HEK293 (cell line): ENCODE measurements around the gene NECAP2.

Source experiments
- CTCF ChIA-PET: fragments of 350-600 bp; formaldehyde crosslinking; extraction: SDS; loops from one replicate; lab custom pipeline; 2021; ENCODE audit warnings: antibody characterized with exemption; lab: Yijun Ruan, JAX
- POLR2A ChIA-PET: fragments of 300-600 bp; formaldehyde crosslinking; extraction: SDS; loops from one replicate; lab custom pipeline; 2020; ENCODE audit warnings: antibody characterized with exemption, inconsistent platforms; lab: Yijun Ruan, JAX
- H3K27ac ChIP-seq: fragments of 200-500 bp; sonication (Bioruptor generic); 2 replicates; pipeline ENCODE4 v1.5.1; 2014; ENCODE audit warnings: low read depth, low read length, control low read depth, inconsistent platforms; ENCODE audit errors: extremely low read depth
- H3K36me3 ChIP-seq, 2 experiments: fragments of 200-500 bp in 1 of 2; sonication (Bioruptor generic) in 1 of 2; 1 replicate in 1 of 2; 2 replicates in 1 of 2; pipeline ENCODE4 v1.5.1; 2014 to 2017; ENCODE audit warnings: inconsistent platforms in 2 of 2, low read length in 2 of 2; ENCODE audit not compliant: control insufficient read depth in 2 of 2, insufficient read depth in 1 of 2
- H3K4me1 ChIP-seq: fragments of 200-500 bp; sonication (Bioruptor generic); 2 replicates; pipeline ENCODE4 v1.5.1; 2014; ENCODE audit warnings: mild to moderate bottlenecking, low read length, inconsistent platforms; ENCODE audit not compliant: control insufficient read depth, insufficient read depth
- H3K4me3 ChIP-seq: 2 replicates; pipeline ENCODE4 v1.5.1; 2011; ENCODE audit warnings: low read depth, mild to moderate bottlenecking, control low read depth, low read length, moderate library complexity
- H3K9me3 ChIP-seq: fragments of 200-500 bp; sonication (Bioruptor generic); 2 replicates; pipeline ENCODE4 v1.5.1; 2014; ENCODE audit warnings: low read depth, low read length, inconsistent platforms; ENCODE audit not compliant: control insufficient read depth, insufficient read depth
- GLIS1 ChIP-seq: fragments of 450-650 bp; formaldehyde crosslinking; IDR thresholded peaks from 2 replicates; pipeline ENCODE4 v1.5.1; 2016; ENCODE audit warnings: missing biosample characterization, missing genetic modification characterization
- SP3 ChIP-seq: fragments of 450-650 bp; formaldehyde crosslinking; IDR thresholded peaks from 2 replicates; pipeline ENCODE4 v1.5.1; 2016; ENCODE audit warnings: missing biosample characterization, missing genetic modification characterization
- SP7 ChIP-seq: fragments of 450-650 bp; formaldehyde crosslinking; IDR thresholded peaks from 2 replicates; pipeline ENCODE4 v1.5.1; 2016; ENCODE audit warnings: missing biosample characterization, missing genetic modification characterization
- ZEB2 ChIP-seq: fragments of 450-650 bp; formaldehyde crosslinking; IDR thresholded peaks from 2 replicates; pipeline ENCODE4 v1.5.1; 2016; ENCODE audit warnings: missing biosample characterization, missing genetic modification characterization
- ZFP41 ChIP-seq: fragments of 450-650 bp; formaldehyde crosslinking; IDR thresholded peaks from 2 replicates; pipeline ENCODE4 v1.5.1; 2016; ENCODE audit warnings: missing biosample characterization, missing genetic modification characterization, borderline replicate concordance
- ZNF10 ChIP-seq: fragments of 450-650 bp; formaldehyde crosslinking; IDR thresholded peaks from 2 replicates; pipeline ENCODE4 v1.5.1; 2017; ENCODE audit warnings: missing biosample characterization, missing genetic modification characterization
- ZNF175 ChIP-seq: fragments of 450-650 bp; formaldehyde crosslinking; IDR thresholded peaks from 2 replicates; pipeline ENCODE4 v1.5.1; 2016; ENCODE audit warnings: missing biosample characterization, missing genetic modification characterization
- ZNF24 ChIP-seq: fragments of 450-650 bp; formaldehyde crosslinking; IDR thresholded peaks from 2 replicates; pipeline ENCODE4 v1.5.1; 2016; ENCODE audit warnings: missing biosample characterization, missing genetic modification characterization
- ZNF624 ChIP-seq: fragments of 450-650 bp; formaldehyde crosslinking; IDR thresholded peaks from 2 replicates; pipeline ENCODE4 v1.5.1; 2017; ENCODE audit warnings: missing biosample characterization, missing genetic modification characterization
- TF ChIP-seq, protein P1 (sequence below): fragments of 450-650 bp; formaldehyde crosslinking; IDR thresholded peaks from 2 replicates; pipeline ENCODE4 v1.5.1; 2016; ENCODE audit warnings: missing biosample characterization, missing genetic modification characterization, borderline replicate concordance
- TF ChIP-seq, protein P2 (sequence below): fragments of 450-650 bp; formaldehyde crosslinking; IDR thresholded peaks from 2 replicates; pipeline ENCODE4 v1.5.1; 2016; ENCODE audit warnings: missing biosample characterization, missing genetic modification characterization
- TF ChIP-seq, protein P3 (sequence below): fragments of 450-650 bp; formaldehyde crosslinking; IDR thresholded peaks from 2 replicates; pipeline ENCODE4 v1.5.1; 2016; ENCODE audit warnings: missing biosample characterization, missing genetic modification characterization, low read depth
- TF ChIP-seq, protein P4 (sequence below): fragments of 450-650 bp; formaldehyde crosslinking; IDR thresholded peaks from 2 replicates; pipeline ENCODE4 v1.5.1; 2016; ENCODE audit warnings: missing biosample characterization, missing genetic modification characterization
- TF ChIP-seq, protein P5 (sequence below): fragments of 450-650 bp; formaldehyde crosslinking; IDR thresholded peaks from 2 replicates; pipeline ENCODE4 v1.5.1; 2016; ENCODE audit warnings: missing biosample characterization, missing genetic modification characterization

Gene NECAP2

DNA sequence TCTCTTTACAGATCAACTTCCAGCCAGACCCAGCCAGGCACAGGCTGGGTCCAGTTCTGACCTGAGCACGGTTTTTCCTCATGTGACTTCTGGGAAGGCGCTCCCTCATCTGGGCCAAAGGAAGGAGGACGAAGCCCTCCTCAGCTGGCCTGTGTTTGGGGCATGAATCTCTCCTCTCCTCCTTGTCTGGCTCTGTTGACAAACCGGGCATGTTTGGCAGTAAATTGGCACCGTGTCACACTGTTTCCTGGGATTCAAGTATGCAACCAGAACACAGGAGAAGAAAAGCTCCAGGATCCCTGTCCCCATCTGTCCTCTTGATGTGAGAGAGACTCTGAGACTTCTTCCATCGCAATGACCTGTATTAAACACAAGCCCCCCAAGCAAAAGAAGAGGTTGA lies 18.3 kb downstream of the NECAP2 start:
- CTCF ChIA-PET = interaction anchor here (0.7 kb wide), 1 partner anchor 1578 kb away, joined by 4 read pairs; no protein-coding TSS in a partner anchor
- TF ChIP-seq GLIS1 (tag by site-specific recombination) = no peak
- peaks cover 27 to 84% of the 10 kb centered on the region in 2 experiments; a peak in 2 of 3 replicates for H3K36me3 ChIP-seq
- POLR2A ChIA-PET = no interaction called here
- H3K9me3 ChIP-seq = no peaks in the 10 kb centered on the region
- H3K4me1 ChIP-seq = no peaks in the 10 kb centered on the region
- H3K27ac ChIP-seq = no peak overlapping the region
- H3K4me3 ChIP-seq = no peak overlapping the region

DNA sequence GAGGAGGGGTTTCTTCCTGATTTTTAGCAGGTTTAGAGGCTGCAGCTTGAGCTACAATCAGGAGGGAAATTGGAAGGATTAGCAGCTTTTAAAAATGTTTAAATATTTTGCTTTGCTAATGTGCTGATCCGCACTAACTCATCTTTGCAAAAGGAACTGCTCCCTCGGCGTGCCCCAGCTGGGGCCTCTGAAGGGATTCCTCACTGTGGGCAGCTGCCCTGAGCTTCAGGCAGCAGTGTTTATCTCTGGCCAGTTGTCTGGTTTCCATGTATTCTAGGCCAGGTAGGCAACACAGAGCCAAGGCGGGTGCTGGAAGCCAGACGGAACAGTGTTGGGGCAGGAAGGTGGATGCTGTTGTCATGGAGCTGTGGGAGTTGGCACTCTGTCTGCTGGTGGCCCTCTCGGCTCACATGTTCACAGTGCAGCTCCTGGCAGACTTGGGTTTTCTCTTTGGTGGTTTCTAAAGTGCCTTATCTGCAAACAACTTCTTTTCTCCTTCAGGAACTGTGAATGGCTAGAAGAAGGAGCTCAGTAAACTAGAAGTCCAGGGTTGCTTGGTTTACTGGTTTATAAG lies 18.9 kb downstream of the NECAP2 start:
- POLR2A ChIA-PET = no interaction called here
- TF ChIP-seq SP7 (tag by site-specific recombination) = no peak
- TF ChIP-seq, protein P1, sequence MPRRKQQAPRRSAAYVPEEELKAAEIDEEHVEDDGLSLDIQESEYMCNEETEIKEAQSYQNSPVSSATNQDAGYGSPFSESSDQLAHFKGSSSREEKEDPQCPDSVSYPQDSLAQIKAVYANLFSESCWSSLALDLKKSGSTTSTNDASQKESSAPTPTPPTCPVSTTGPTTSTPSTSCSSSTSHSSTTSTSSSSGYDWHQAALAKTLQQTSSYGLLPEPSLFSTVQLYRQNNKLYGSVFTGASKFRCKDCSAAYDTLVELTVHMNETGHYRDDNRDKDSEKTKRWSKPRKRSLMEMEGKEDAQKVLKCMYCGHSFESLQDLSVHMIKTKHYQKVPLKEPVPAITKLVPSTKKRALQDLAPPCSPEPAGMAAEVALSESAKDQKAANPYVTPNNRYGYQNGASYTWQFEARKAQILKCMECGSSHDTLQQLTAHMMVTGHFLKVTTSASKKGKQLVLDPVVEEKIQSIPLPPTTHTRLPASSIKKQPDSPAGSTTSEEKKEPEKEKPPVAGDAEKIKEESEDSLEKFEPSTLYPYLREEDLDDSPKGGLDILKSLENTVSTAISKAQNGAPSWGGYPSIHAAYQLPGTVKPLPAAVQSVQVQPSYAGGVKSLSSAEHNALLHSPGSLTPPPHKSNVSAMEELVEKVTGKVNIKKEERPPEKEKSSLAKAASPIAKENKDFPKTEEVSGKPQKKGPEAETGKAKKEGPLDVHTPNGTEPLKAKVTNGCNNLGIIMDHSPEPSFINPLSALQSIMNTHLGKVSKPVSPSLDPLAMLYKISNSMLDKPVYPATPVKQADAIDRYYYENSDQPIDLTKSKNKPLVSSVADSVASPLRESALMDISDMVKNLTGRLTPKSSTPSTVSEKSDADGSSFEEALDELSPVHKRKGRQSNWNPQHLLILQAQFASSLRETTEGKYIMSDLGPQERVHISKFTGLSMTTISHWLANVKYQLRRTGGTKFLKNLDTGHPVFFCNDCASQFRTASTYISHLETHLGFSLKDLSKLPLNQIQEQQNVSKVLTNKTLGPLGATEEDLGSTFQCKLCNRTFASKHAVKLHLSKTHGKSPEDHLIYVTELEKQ (tag by site-specific recombination) = no peak
- no peak for TF ChIP-seq ZNF175 (tag by site-specific recombination)
- TF ChIP-seq ZFP41 (tag by site-specific recombination) = no peak
- H3K9me3 ChIP-seq = no peaks in the 10 kb centered on the region
- H3K4me1 ChIP-seq = no peaks in the 10 kb centered on the region
- CTCF ChIA-PET = no interaction called here
- H3K27ac ChIP-seq = no peak overlapping the region
- no peak overlapping the region for H3K4me3 ChIP-seq
- peaks cover 27 to 83% of the 10 kb centered on the region in 2 experiments; a peak in 2 of 3 replicates for H3K36me3 ChIP-seq

GRCh38 chr1:16461681-16462080 lies 21.2 kb downstream of the NECAP2 start:
- CTCF ChIA-PET = no interaction called here
- Histone ChIP-seq H3K27ac (no peak overlapping the region), H3K9me3 (no peaks in the 10 kb centered on the region), H3K4me1 (no peaks in the 10 kb centered on the region), H3K36me3 (peaks cover 18 to 71% of the 10 kb centered on the region in 2 experiments; a peak in 2 of 3 replicates), H3K4me3 (no peak overlapping the region)
- TF ChIP-seq ZNF175 (tag by site-specific recombination) (no peak), GLIS1 (tag by site-specific recombination) (peak; percentile 10; the same call in 1 of the 2 replicates)
- TF ChIP-seq, protein P2, sequence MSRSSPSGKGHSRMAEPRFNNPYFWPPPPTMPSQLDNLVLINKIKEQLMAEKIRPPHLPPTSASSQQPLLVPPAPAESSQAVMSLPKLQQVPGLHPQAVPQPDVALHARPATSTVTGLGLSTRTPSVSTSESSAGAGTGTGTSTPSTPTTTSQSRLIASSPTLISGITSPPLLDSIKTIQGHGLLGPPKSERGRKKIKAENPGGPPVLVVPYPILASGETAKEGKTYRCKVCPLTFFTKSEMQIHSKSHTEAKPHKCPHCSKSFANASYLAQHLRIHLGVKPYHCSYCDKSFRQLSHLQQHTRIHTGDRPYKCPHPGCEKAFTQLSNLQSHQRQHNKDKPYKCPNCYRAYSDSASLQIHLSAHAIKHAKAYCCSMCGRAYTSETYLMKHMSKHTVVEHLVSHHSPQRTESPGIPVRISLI (tag by site-specific recombination) = 0 out of 2 replicates have a peak, but pooled peaks have one; percentile 12
- POLR2A ChIA-PET = no interaction called here

DNA sequence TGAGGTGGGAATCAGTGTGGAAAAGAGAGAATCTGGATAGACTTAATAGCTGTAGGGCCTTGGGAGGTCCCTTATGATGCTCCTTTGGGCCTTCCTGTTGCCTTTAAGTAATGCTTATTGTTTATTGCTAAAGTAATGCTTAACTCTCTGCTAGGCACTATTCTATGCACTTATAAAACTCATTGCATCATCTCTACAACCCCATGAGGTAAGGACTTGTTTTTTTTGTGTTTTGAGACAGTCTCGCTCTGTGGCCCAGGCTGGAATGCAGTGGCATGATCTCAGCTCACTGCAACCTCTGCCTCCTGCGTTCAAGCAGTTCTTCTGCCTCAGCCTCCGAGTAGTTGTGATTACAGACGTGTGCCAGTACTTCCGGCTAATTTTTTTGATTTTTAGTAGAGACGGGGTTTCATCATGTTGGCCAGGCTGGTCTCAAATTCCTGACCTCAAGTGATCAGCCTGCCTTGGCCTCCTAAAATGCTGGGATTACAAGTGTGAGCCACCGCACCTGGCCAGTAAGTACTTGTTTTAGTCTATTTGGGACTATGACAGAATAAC lies 22.3 kb downstream of the NECAP2 start:
- no peaks in the 10 kb centered on the region for H3K9me3 ChIP-seq
- no peaks in the 10 kb centered on the region for H3K4me1 ChIP-seq
- H3K27ac ChIP-seq = no peak overlapping the region
- H3K36me3 ChIP-seq = peaks cover 6 to 59% of the 10 kb centered on the region in 2 experiments; a peak in 2 of 3 replicates
- H3K4me3 ChIP-seq = no peak overlapping the region
- POLR2A ChIA-PET = interaction anchor here (1.4 kb wide), 1 partner anchor 23 kb away, joined by 4 read pairs; the partner anchor contains the start of gene NECAP2
- CTCF ChIA-PET = no interaction called here
- TF ChIP-seq ZNF10 (tag by site-specific recombination) (no peak), ZEB2 (no peak), SP3 (tag by site-specific recombination) (no peak), ZNF624 (no peak), ZNF24 (tag by site-specific recombination) (no peak)
- TF ChIP-seq, protein P3, sequence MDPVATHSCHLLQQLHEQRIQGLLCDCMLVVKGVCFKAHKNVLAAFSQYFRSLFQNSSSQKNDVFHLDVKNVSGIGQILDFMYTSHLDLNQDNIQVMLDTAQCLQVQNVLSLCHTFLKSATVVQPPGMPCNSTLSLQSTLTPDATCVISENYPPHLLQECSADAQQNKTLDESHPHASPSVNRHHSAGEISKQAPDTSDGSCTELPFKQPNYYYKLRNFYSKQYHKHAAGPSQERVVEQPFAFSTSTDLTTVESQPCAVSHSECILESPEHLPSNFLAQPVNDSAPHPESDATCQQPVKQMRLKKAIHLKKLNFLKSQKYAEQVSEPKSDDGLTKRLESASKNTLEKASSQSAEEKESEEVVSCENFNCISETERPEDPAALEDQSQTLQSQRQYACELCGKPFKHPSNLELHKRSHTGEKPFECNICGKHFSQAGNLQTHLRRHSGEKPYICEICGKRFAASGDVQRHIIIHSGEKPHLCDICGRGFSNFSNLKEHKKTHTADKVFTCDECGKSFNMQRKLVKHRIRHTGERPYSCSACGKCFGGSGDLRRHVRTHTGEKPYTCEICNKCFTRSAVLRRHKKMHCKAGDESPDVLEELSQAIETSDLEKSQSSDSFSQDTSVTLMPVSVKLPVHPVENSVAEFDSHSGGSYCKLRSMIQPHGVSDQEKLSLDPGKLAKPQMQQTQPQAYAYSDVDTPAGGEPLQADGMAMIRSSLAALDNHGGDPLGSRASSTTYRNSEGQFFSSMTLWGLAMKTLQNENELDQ = no peak
- TF ChIP-seq, protein P4, sequence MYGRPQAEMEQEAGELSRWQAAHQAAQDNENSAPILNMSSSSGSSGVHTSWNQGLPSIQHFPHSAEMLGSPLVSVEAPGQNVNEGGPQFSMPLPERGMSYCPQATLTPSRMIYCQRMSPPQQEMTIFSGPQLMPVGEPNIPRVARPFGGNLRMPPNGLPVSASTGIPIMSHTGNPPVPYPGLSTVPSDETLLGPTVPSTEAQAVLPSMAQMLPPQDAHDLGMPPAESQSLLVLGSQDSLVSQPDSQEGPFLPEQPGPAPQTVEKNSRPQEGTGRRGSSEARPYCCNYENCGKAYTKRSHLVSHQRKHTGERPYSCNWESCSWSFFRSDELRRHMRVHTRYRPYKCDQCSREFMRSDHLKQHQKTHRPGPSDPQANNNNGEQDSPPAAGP (tag by site-specific recombination) = no peak
- TF ChIP-seq, protein P5, sequence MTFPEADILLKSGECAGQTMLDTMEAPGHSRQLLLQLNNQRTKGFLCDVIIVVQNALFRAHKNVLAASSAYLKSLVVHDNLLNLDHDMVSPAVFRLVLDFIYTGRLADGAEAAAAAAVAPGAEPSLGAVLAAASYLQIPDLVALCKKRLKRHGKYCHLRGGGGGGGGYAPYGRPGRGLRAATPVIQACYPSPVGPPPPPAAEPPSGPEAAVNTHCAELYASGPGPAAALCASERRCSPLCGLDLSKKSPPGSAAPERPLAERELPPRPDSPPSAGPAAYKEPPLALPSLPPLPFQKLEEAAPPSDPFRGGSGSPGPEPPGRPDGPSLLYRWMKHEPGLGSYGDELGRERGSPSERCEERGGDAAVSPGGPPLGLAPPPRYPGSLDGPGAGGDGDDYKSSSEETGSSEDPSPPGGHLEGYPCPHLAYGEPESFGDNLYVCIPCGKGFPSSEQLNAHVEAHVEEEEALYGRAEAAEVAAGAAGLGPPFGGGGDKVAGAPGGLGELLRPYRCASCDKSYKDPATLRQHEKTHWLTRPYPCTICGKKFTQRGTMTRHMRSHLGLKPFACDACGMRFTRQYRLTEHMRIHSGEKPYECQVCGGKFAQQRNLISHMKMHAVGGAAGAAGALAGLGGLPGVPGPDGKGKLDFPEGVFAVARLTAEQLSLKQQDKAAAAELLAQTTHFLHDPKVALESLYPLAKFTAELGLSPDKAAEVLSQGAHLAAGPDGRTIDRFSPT (tag by site-specific recombination) = no peak
- TF ChIP-seq, all 188 proteins: peak for 0
